Lung (tissue), 12 donors: ENCODE results near the gene SND1. TPM values are rescaled to one million over a fixed set of nuclear protein-coding genes. Genes with fewer than 3 reads are reported as not detected.

Experiments
- ATAC-seq: fragments of 200-7000 bp; cut with Tn5 transposase; one replicate; pipeline ENCODE4 v1.9.1; 2020; ENCODE audit warnings: moderate number of reproducible peaks; ENCODE audit not compliant: insufficient read depth, low FRiP score
- DNase-seq, 3 donors: peaks; one replicate each; pipeline ENCODE4 v3.0.0-alpha.2; 2013 to 2017
- H3K27ac ChIP-seq, 2 donors: one replicate each; pipeline ENCODE4 v1.5.1; 2013; ENCODE audit warnings: mild to moderate bottlenecking in 2 of 2, moderate library complexity in 2 of 2, control low read depth in 1 of 2, inconsistent platforms in 1 of 2, low read depth in 1 of 2, low read length in 1 of 2
- H3K27me3 ChIP-seq, 3 donors: one replicate each; pipeline ENCODE4 v1.5.1; 2013; ENCODE audit warnings: low read length in 2 of 3; ENCODE audit not compliant: control insufficient read depth in 3 of 3, insufficient read depth in 3 of 3
- H3K36me3 ChIP-seq, 4 donors: one replicate each; pipeline ENCODE4 v1.5.1; 2013; ENCODE audit warnings: low read length in 4 of 4, mild to moderate bottlenecking in 1 of 4, moderate library complexity in 1 of 4; ENCODE audit not compliant: control insufficient read depth in 4 of 4, insufficient read depth in 4 of 4
- H3K4me1 ChIP-seq, 5 donors: one replicate each; pipeline ENCODE4 v1.5.1; 2013; ENCODE audit warnings: low read length in 5 of 5, mild to moderate bottlenecking in 2 of 5, moderate library complexity in 1 of 5; ENCODE audit not compliant: control insufficient read depth in 5 of 5, insufficient read depth in 5 of 5
- H3K4me3 ChIP-seq: one replicate; pipeline ENCODE4 v1.5.1; 2013; ENCODE audit warnings: mild to moderate bottlenecking, control low read depth, moderate library complexity
- H3K9ac ChIP-seq, 2 donors: one replicate each; pipeline ENCODE4 v1.5.1; 2013; ENCODE audit warnings: low read length in 2 of 2, control low read depth in 1 of 2; ENCODE audit not compliant: insufficient read depth in 1 of 2
- H3K9me3 ChIP-seq, 4 donors: one replicate each; pipeline ENCODE4 v1.5.1; 2013; ENCODE audit warnings: low read length in 3 of 4, mild to moderate bottlenecking in 1 of 4, moderate library complexity in 1 of 4; ENCODE audit not compliant: control insufficient read depth in 4 of 4, insufficient read depth in 3 of 4
- WGBS, 2 donors: extraction: QIAGEN DNeasy Blood & Tissue Kit; methylation state at CpG; one replicate each; pipeline ENCODE4 v1.1.7; 2013; 5-methylcytosine and 5-hydroxymethylcytosine counted together
- polyA plus RNA-seq, 2 donors: library from polyadenylated mRNA; stranded (reverse); fragments of 200-250 nt; gene quantifications; one replicate each; pipeline ENCODE4 v1.2.1, GENCODE V29; 2013
- total RNA-seq, 2 donors: library from RNA; depleted of rRNA in 1 of 2; stranded (reverse); fragments of >200 nt in 1 of 2; gene quantifications; one replicate each; pipeline ENCODE4 v1.2.1, GENCODE V29; 2014 to 2021
- TF ChIP-seq, protein P1 (sequence below): IDR thresholded peaks from 2 replicates; pipeline ENCODE4 v1.5.1; 2012; ENCODE audit warnings: mild to moderate bottlenecking; ENCODE audit errors: control extremely low read depth, extremely low read depth
- donor health status: control.
- donor health status: control.
- donor health status: Bipolar disorder and iron deficiency.
- donor health status: healthy.
- donor health status: DM: yes; HTN: yes; CAD: no.

Gene SND1
- total and polyA plus RNA-seq, 4 donors: 94.5 to 210 (median 137) TPM

DNA sequence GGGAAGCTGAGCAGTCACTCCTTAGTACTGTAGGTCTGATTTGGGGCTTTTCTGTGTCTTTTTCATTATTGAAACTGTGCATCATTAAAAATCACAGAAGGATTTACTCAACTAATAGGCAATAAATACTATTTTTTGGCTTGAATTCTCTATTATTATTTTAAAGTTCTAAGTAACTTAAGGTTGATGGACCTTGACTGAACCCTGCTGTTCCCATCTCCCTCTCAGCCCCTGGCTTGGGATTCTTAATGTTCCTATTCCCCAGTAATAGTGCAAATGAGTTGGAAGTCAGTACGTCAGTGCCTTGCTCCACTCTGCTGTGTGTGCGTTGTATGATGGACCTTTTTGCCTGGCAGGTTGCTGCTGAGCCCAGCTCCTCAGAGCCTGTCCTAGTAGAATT, 166.3 kb downstream of the SND1 start:
- ATAC-seq: no peak
- peak in 2 of 3 donors; percentile 56 to 79 for DNase-seq
- H3K9ac ChIP-seq: no peak overlapping the region
- TF ChIP-seq, protein P1, sequence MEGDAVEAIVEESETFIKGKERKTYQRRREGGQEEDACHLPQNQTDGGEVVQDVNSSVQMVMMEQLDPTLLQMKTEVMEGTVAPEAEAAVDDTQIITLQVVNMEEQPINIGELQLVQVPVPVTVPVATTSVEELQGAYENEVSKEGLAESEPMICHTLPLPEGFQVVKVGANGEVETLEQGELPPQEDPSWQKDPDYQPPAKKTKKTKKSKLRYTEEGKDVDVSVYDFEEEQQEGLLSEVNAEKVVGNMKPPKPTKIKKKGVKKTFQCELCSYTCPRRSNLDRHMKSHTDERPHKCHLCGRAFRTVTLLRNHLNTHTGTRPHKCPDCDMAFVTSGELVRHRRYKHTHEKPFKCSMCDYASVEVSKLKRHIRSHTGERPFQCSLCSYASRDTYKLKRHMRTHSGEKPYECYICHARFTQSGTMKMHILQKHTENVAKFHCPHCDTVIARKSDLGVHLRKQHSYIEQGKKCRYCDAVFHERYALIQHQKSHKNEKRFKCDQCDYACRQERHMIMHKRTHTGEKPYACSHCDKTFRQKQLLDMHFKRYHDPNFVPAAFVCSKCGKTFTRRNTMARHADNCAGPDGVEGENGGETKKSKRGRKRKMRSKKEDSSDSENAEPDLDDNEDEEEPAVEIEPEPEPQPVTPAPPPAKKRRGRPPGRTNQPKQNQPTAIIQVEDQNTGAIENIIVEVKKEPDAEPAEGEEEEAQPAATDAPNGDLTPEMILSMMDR: no peak
- no peaks in the 10 kb centered on the region for H3K27me3 ChIP-seq
- 93 to 94% methylated on average over 2 of the region's 2 CpGs for WGBS, 2 donors
- peaks cover 0 to 2% (median 0%) of the 10 kb centered on the region in 4 donors for H3K9me3 ChIP-seq
- peaks cover 0 to 26% (median 14%) of the 10 kb centered on the region in 5 donors for H3K4me1 ChIP-seq
- no peak overlapping the region for H3K27ac ChIP-seq
- H3K36me3 ChIP-seq: peaks cover 0 to 2% (median 0%) of the 10 kb centered on the region in 4 donors
- H3K4me3 ChIP-seq: no peak overlapping the region

DNA sequence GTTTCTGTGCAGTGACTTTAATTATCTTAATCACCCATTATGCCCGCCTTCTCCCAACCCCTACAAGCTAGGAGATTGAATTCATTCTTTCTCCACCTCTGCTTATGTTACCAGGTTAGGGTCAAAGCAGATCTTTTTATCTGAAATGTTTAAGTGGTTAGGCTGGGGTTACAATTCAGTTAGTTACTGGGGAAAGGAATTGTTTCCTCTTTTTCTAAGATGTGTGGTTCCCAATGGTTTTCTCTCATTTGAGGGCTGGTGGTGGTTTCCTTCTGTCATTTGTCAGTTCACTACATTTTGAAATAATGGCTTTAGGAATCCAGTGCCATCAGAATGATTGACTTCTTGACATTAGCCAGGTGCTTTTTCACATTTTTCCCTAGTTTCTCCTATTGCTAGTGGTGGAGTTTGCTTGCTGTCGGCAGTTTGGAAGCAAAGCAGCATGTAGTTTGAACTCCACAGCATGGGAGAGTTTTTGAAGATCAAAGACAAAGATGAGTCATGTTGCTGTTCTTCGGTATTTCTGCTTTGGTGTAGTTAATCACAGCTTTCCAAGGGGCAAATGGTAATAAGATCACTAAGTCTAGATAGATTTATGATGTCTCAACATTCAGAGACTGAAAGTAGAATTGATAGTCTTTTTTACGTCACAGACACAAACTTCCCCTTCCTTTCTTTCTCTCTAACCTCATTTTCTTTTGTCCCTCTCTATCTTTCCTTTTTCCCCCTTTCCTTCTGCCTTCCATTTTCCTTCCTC, 168.2 kb downstream of the SND1 start:
- TF ChIP-seq, protein P1: no peak
- H3K9me3 ChIP-seq: peaks cover 0 to 2% (median 0%) of the 10 kb centered on the region in 4 donors
- H3K27ac ChIP-seq: no peak overlapping the region
- no peak overlapping the region for H3K9ac ChIP-seq
- no peak for ATAC-seq
- no peak for DNase-seq
- H3K27me3 ChIP-seq: no peaks in the 10 kb centered on the region
- peaks cover 0 to 2% (median 0%) of the 10 kb centered on the region in 4 donors for H3K36me3 ChIP-seq
- 44 to 55% methylated on average over 4 of the region's 4 CpGs for WGBS, 2 donors
- H3K4me3 ChIP-seq: no peak overlapping the region
- peaks cover 0 to 19% (median 14%) of the 10 kb centered on the region in 5 donors for H3K4me1 ChIP-seq

DNA sequence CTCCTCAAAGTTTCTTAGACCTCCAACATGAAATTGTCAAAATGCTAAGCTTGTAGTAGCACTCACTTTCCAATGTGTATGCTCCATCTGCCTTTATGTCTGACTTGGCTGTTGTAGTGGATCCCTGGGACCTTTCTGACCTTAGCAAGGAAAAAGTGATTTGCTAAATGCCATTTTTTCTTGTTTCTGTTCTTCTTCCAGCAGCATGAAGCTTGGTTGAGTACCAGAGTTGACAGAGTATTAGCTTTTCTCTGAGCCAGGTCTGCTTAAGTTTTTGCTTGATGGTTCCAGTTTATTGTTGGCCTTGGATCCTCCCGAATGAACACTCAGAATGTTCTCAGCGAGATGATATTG, 168.7 kb downstream of the SND1 start:
- Histone ChIP-seq H3K4me3 (no peak overlapping the region), H3K27ac (no peak overlapping the region), H3K9ac (no peak overlapping the region), H3K4me1 (peaks cover 0 to 15% (median 14%) of the 10 kb centered on the region in 5 donors), H3K27me3 (no peaks in the 10 kb centered on the region), H3K9me3 (peaks cover 0 to 2% (median 0%) of the 10 kb centered on the region in 4 donors), H3K36me3 (peaks cover 0 to 2% (median 0%) of the 10 kb centered on the region in 4 donors)
- DNase-seq: peak in 2 of 3 donors; percentile 33 to 61
- WGBS, 2 donors: 89 to 95% methylated on average over 2 of the region's 2 CpGs
- TF ChIP-seq, protein P1: no peak
- ATAC-seq: no peak
